HepG2 (cell line): ENCODE data around the gene FYTTD1. TPM values are rescaled to one million over a fixed set of nuclear protein-coding genes. Genes with fewer than 3 reads are reported as not detected.
"Not testable (repeated sequence)": the region's sequence is repeated elsewhere in the genome, so short reads cannot be mapped to it uniquely, and the experiment has no call there.

Experiments used
- ATAC-seq: fragments of 200-7000 bp; cut with Tn5 transposase; 3 replicates; pipeline ENCODE4 v1.9.1; 2020; ENCODE audit warnings: mild to moderate bottlenecking, moderate library complexity
- BruUV-seq: library from RNA; stranded (reverse); fragments of 400-500 nt; replicated peaks from 2 replicates; lab custom pipeline; 2021; lab: Mats Ljungman, UMichigan
- CTCF ChIA-PET: fragments of 300-600 bp; formaldehyde crosslinking; extraction: SDS; loops from one replicate; lab custom pipeline; 2021; ENCODE audit warnings: low total read pairs, inconsistent platforms, low intra/inter-chr PET ratio; lab: Yijun Ruan, JAX
- POLR2A ChIA-PET: fragments of 350-600 bp; sonication (Branson Sonifier 250); formaldehyde crosslinking; loops from one replicate; lab custom pipeline; 2020; ENCODE audit warnings: antibody characterized with exemption, inconsistent platforms; lab: Yijun Ruan, JAX
- DNase-seq: peaks from one replicate; pipeline ENCODE4 v3.0.0-alpha.2; 2015; ENCODE audit warnings: low spot score
- FAIRE-seq: peaks from 3 replicates; lab custom pipeline; 2011; peaks lifted over from hg19 to GRCh38; lab: Jason Lieb, UNC
- H2AFZ ChIP-seq: one replicate; pipeline ENCODE4 v1.6.1; 2011; ENCODE audit warnings: low read length, inconsistent platforms
- H3K27ac ChIP-seq: fragments of 300-600 bp; 3 replicates; pipeline ENCODE4 v1.8.0; 2011; ENCODE audit warnings: mixed run types, mild to moderate bottlenecking, mixed read lengths, low read length, inconsistent platforms; ENCODE audit not compliant: insufficient read depth; ENCODE audit errors: extremely low read length
- H3K27me3 ChIP-seq, 2 experiments: fragments of 200-600 bp in 1 of 2; 2 replicates in 1 of 2; 3 replicates in 1 of 2; pipeline versions ENCODE4 v1.6.0 to v1.8.0; 2011; ENCODE audit warnings: low read length in 2 of 2, mild to moderate bottlenecking in 2 of 2, moderate library complexity in 2 of 2, inconsistent platforms in 1 of 2; ENCODE audit not compliant: insufficient read depth in 2 of 2, control insufficient read depth in 1 of 2
- H3K36me3 ChIP-seq, 2 experiments: fragments of 200-600 bp in 1 of 2; replicated peaks in 1 of 2; 2 replicates in 1 of 2; 3 replicates in 1 of 2; pipeline versions ENCODE4 v1.5.1 to v1.8.0; 2011; ENCODE audit warnings: low read length in 2 of 2, inconsistent platforms in 1 of 2; ENCODE audit not compliant: insufficient read depth in 2 of 2, control insufficient read depth in 1 of 2
- H3K4me1 ChIP-seq: 2 replicates; pipeline ENCODE4 v1.5.1; 2012; ENCODE audit warnings: low read length, inconsistent platforms; ENCODE audit not compliant: insufficient read depth
- H3K4me2 ChIP-seq: 2 replicates; pipeline ENCODE4 v1.6.0; 2011; ENCODE audit warnings: low read depth, low read length, inconsistent platforms
- H3K4me3 ChIP-seq, 3 experiments: fragments of 200-600 bp in 1 of 3; sonication (generic), shearing (Covaris generic) in 1 of 3; replicated peaks in 1 of 3; 2 replicates each; pipeline ENCODE4 v1.5.1; 2011 to 2016; ENCODE audit warnings: low read length in 3 of 3, inconsistent platforms in 2 of 3, low read depth in 2 of 3, mild to moderate bottlenecking in 2 of 3, control low read depth in 1 of 3, mixed read lengths in 1 of 3; ENCODE audit not compliant: insufficient read depth in 1 of 3
- H3K79me2 ChIP-seq: one replicate; pipeline ENCODE4 v1.6.1; 2011; ENCODE audit warnings: low read length, inconsistent platforms; ENCODE audit not compliant: insufficient read depth
- H3K9ac ChIP-seq: 2 replicates; pipeline ENCODE4 v1.6.0; 2011; ENCODE audit warnings: mild to moderate bottlenecking, low read depth, low read length, inconsistent platforms; ENCODE audit not compliant: insufficient read depth
- H3K9me3 ChIP-seq: 2 replicates; pipeline ENCODE4 v1.5.1; 2012; ENCODE audit warnings: mild to moderate bottlenecking, low read length
- H4K20me1 ChIP-seq: 2 replicates; pipeline ENCODE4 v1.6.0; 2011; ENCODE audit warnings: inconsistent platforms, mild to moderate bottlenecking, low read length, moderate library complexity; ENCODE audit not compliant: insufficient read depth
- RFX1 ChIP-seq: fragments of 450-650 bp; IDR thresholded peaks from 2 replicates; pipeline ENCODE4 v1.6.1; 2017
- XRCC5 ChIP-seq: fragments of 200-400 bp; formaldehyde crosslinking; optimal IDR thresholded peaks from 2 replicates; pipeline ENCODE3; 2017; ENCODE audit warnings: mild to moderate bottlenecking, low read length
- ZBTB40 ChIP-seq, 2 experiments: fragments of 450-650 bp in 1 of 2; sonication (generic) in 1 of 2; formaldehyde crosslinking in 1 of 2; IDR thresholded peaks; 2 replicates each; pipeline versions ENCODE4 v1.6.1 to v1.8.0; 2016 to 2022; ENCODE audit warnings: antibody characterized with exemption in 1 of 2, mild to moderate bottlenecking in 1 of 2, missing genetic modification reagents in 1 of 2
- WGBS: methylation state at CpG from one replicate; pipeline ENCODE4 v1.1.6; 2017; ENCODE audit warnings: low lambda C conversion rate; 5-methylcytosine and 5-hydroxymethylcytosine counted together
- in situ Hi-C: cut with HindIII; loops from 2 replicates; pipeline ENCODE4 v1.10.0; 2017; ENCODE audit warnings: low pct_unique_long_range_greater_than_20kb; ENCODE audit not compliant: extremely low pct_ligation_motif_present
- intact Hi-C: fragments of 100-400 bp; cut with micrococcal nuclease; formaldehyde crosslinking; loops from one replicate; pipeline ENCODE4 v1.10.0; 2022; ENCODE audit not compliant: unreplicated experiment
- polyA plus RNA-seq, 8 experiments: library from polyadenylated mRNA; depleted of rRNA in 3 of 8; stranded (reverse) in 7 of 8; unstranded in 1 of 8; fragments of >200 nt; fragmentation: Illumina TruSeq in 4 of 8; extraction: Trizol in 4 of 8; gene quantifications; 2 replicates each; pipeline versions ENCODE4 v1.2.1 to v1.2.3, GENCODE V29; 2011 to 2016; ENCODE audit warnings: low read depth in 4 of 8, missing spikeins in 1 of 8, mixed read lengths in 1 of 8; ENCODE audit not compliant: insufficient read depth in 1 of 8
- total RNA-seq, 5 experiments: library from RNA; depleted of rRNA; stranded (reverse); fragments of >200 nt; fragmentation: Illumina TruSeq; extraction: Trizol; gene quantifications; 2 replicates each; pipeline ENCODE4 v1.2.3, GENCODE V29; 2016; ENCODE audit warnings: low read depth in 1 of 5

The FYTTD1 gene
- total and polyA plus RNA-seq, 2 of the 13 experiments (the other 11 are each of a cell fraction or from before 2014, with no cell fraction given) = 6.5 to 28.8 TPM

- Histone ChIP-seq H3K9ac (no peak overlapping the region), H3K27me3 (no peaks in the 10 kb centered on the region), H3K27ac (no peak overlapping the region), H3K36me3 (no peaks in the 10 kb centered on the region), H3K9me3 (no peaks in the 10 kb centered on the region), H3K4me3 (no peak overlapping the region)
- BruUV-seq = no TSS peak
- CTCF ChIA-PET = no interaction called here
- no peak for TF ChIP-seq XRCC5
- TF ChIP-seq RFX1 = peak; percentile 29; the same call in 1 of the 2 replicates
- TF ChIP-seq, all 625 proteins: peak for 1
- intact Hi-C loops (no loop called here), in situ Hi-C loops (no loop called here)
- H3K4me2 ChIP-seq = no peak overlapping the region
- DNase-seq = no peak
- POLR2A ChIA-PET = no interaction called here
- H2AFZ ChIP-seq = no peak overlapping the region
- H3K79me2 ChIP-seq = peaks cover 7% of the 10 kb centered on the region
- no peak for ATAC-seq
- FAIRE-seq = no peak
- H3K4me1 ChIP-seq = no peaks in the 10 kb centered on the region
- no peaks in the 10 kb centered on the region for H4K20me1 ChIP-seq
- WGBS = 87% methylated on average over 2 of the region's 2 CpGs
Measured at GRCh38 chr3:197730200-197730599, 19.5 kb upstream of the FYTTD1 start.

- H3K9me3 ChIP-seq; H3K36me3 ChIP-seq; H3K9ac ChIP-seq; H2AFZ ChIP-seq; H3K4me1 ChIP-seq; in situ Hi-C loops; H3K4me2 ChIP-seq; ATAC-seq; H3K27me3 ChIP-seq; H3K79me2 ChIP-seq; H3K4me3 ChIP-seq; BruUV-seq; H4K20me1 ChIP-seq; POLR2A ChIA-PET; intact Hi-C loops; CTCF ChIA-PET; H3K27ac ChIP-seq; DNase-seq; FAIRE-seq; TF ChIP-seq ZBTB40 (CRISPR knock-in tag; IDR thresholded peaks at IDR 0.05): not testable (repeated sequence)
- TF ChIP-seq ZBTB40 (IDR thresholded peaks at IDR 0.05) = peak; percentile 21; the same call in 1 of the 2 replicates
- WGBS = 85% methylated on average over 4 of the region's 5 CpGs
Measured at GRCh38 chr3:197730770-197731169, 18.9 kb upstream of the FYTTD1 start.
